Thymus (tissue), 14 donors: ENCODE measurements around the gene OSMR. TPM values are rescaled to one million over a fixed set of nuclear protein-coding genes. Genes with fewer than 3 reads are reported as not detected.

Experiments
- DNase-seq, 9 donors: peaks; one replicate each; pipeline ENCODE4 v3.0.0-alpha.2; 2013; ENCODE audit warnings: low spot score in 9 of 9, low read depth in 6 of 9, missing footprints in 1 of 9
- H3K27ac ChIP-seq, 2 donors: one replicate each; pipeline ENCODE4 v1.5.1; 2013; ENCODE audit warnings: control low read depth in 1 of 2, low read depth in 1 of 2, low read length in 1 of 2, mild to moderate bottlenecking in 1 of 2, moderate library complexity in 1 of 2
- H3K27me3 ChIP-seq, 2 donors: one replicate each; pipeline ENCODE4 v1.5.1; 2013; ENCODE audit warnings: low read length in 1 of 2; ENCODE audit not compliant: control insufficient read depth in 2 of 2, insufficient read depth in 1 of 2
- H3K36me3 ChIP-seq, 2 donors: one replicate each; pipeline ENCODE4 v1.5.1; 2013; ENCODE audit warnings: low read length in 1 of 2, mild to moderate bottlenecking in 1 of 2, moderate library complexity in 1 of 2; ENCODE audit not compliant: control insufficient read depth in 2 of 2, insufficient read depth in 2 of 2
- H3K4me1 ChIP-seq, 2 donors: one replicate each; pipeline ENCODE4 v1.5.1; 2013; ENCODE audit warnings: low read length in 2 of 2; ENCODE audit not compliant: control insufficient read depth in 2 of 2, insufficient read depth in 2 of 2
- H3K4me3 ChIP-seq, 2 donors: one replicate each; pipeline ENCODE4 v1.5.1; 2013; ENCODE audit warnings: low read length in 2 of 2, control low read depth in 1 of 2, mild to moderate bottlenecking in 1 of 2
- H3K9me3 ChIP-seq, 2 donors: one replicate each; pipeline ENCODE4 v1.5.1; 2013; ENCODE audit warnings: low read length in 1 of 2, mild to moderate bottlenecking in 1 of 2; ENCODE audit not compliant: control insufficient read depth in 2 of 2, insufficient read depth in 1 of 2
- WGBS: extraction: QIAGEN DNeasy Blood & Tissue Kit; methylation state at CpG from one replicate; pipeline ENCODE4 v1.1.7; 2013; 5-methylcytosine and 5-hydroxymethylcytosine counted together
- long read RNA-seq, 10 donors: transcript quantifications; one replicate each; lab custom pipeline, GENCODE V29; 2026
- polyA plus RNA-seq: library from polyadenylated mRNA; stranded (reverse); fragments of 200-250 nt; gene quantifications from one replicate; pipeline ENCODE4 v1.2.3, GENCODE V29; 2013
- total RNA-seq: library from RNA; stranded (reverse); fragments of 120-200 nt; gene quantifications from one replicate; pipeline ENCODE4 v1.2.4, GENCODE V29; 2013
- donor health status: healthy.

Gene OSMR
- total RNA-seq (7.6 TPM), polyA plus RNA-seq (32.0 TPM)
- long read RNA-seq, donor 1 = 0 reads
- long read RNA-seq, donor 2 = 0 reads
- long read RNA-seq, donor 3 = 0 reads
- long read RNA-seq, donor 4 = 0 reads
- long read RNA-seq, donor 5, full-length matches to known transcripts = 2 of 2 reads
- long read RNA-seq, donor 5, partial matches to known transcripts = 0 of 2 reads
- long read RNA-seq, donor 5, other reads (novel, unspliced or antisense) = 0 of 2 reads
- long read RNA-seq, donor 6, full-length matches to known transcripts = 1 of 1 reads
- long read RNA-seq, donor 6, partial matches to known transcripts = 0 of 1 reads
- long read RNA-seq, donor 6, other reads (novel, unspliced or antisense) = 0 of 1 reads
- long read RNA-seq, donor 7, partial matches to known transcripts = 5 of 5 reads
- long read RNA-seq, donor 7, other reads (novel, unspliced or antisense) = 0 of 5 reads
- long read RNA-seq, donor 8 = 0 reads
- long read RNA-seq, donor 9 = 0 reads
- long read RNA-seq, donor 10, full-length matches to known transcripts = 2 of 2 reads
- long read RNA-seq, donor 10, partial matches to known transcripts = 0 of 2 reads
- long read RNA-seq, donor 10, other reads (novel, unspliced or antisense) = 0 of 2 reads

DNA sequence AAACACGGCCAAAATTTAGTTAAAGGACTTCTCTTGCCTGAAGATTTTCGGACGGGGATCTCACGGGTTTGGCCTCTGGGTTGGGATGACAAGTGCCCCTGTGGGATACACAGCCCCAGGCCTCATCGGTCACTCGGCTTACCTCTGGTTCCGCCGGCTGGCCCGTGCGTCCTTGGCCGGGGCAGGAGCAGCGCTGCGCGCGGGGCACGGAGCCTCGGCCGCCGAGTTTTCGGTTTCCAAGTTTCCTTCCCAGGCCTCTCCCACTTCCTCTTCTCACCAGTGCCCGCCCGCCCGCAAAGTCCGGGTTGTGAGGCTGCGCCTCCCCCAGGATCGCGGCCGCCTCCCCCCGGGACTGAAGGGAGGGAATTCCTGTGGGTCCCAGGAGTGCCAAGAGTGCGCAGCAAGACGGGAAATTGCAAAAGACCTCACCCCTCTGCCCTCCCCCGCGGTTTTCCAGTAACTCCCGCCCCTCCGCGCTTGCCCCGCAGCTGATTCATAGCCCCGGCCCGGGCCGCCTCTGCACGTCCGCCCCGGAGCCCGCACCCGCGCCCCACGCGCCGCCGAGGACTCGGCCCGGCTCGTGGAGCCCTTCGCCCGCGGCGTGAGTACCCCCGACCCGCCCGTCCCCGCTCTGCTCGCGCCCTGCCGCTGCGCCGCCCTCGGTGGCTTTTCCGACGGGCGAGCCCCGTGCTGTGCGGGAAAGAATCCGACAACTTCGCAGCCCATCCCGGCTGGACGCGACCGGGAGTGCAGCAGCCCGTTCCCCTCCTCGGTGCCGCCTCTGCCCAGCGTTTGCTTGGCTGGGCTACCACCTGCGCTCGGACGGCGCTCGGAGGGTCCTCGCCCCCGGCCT, at the start of gene OSMR:
TSS of gene OSMR (plus strand) at position 487 of the 853 bp plus-strand sequence. CDS start 23,033 bp downstream, outside the sequence.
- no peaks in the 10 kb centered on the region for H3K4me1 ChIP-seq
- H3K36me3 ChIP-seq = no peaks in the 10 kb centered on the region
- peak within 1 kb of the TSS; percentile 68 to 80 for H3K27ac ChIP-seq
- peaks cover 23 to 54% of the 10 kb centered on the region in 2 donors for H3K27me3 ChIP-seq
- 3% methylated on average over 89 of the region's 89 CpGs for WGBS
- peak within 1 kb of the TSS; percentile 25 to 37 for H3K4me3 ChIP-seq
- no peaks in the 10 kb centered on the region for H3K9me3 ChIP-seq
- DNase-seq = peak in 3 of 9 donors; percentile 6 to 22 (median 8)

DNA sequence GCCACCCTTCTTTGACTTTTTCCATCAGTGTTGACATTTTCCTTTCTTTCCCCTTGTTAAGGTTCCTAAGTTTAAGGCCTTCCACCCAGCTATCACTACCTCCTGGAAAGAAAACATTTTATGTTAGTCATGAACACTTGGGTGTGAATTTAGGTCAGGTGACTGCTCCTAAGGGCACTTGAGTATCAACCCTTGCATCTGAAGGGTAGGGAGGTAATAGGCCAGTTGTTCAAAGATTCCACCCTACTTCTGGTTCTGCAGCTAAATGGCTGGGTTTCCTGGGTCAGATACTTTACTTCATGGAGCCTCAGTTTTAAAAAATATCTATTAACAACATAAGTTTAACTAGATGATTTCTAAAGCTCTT, 49.1 kb upstream of the OSMR start:
- H3K27me3 ChIP-seq = no peaks in the 10 kb centered on the region
- no peak overlapping the region for H3K4me3 ChIP-seq
- H3K4me1 ChIP-seq = peaks cover 0 to 3% of the 10 kb centered on the region in 2 donors
- H3K9me3 ChIP-seq = no peaks in the 10 kb centered on the region
- no peaks in the 10 kb centered on the region for H3K36me3 ChIP-seq
- DNase-seq = no peak
- peak overlapping the region; percentile 0 to 78 for H3K27ac ChIP-seq

DNA sequence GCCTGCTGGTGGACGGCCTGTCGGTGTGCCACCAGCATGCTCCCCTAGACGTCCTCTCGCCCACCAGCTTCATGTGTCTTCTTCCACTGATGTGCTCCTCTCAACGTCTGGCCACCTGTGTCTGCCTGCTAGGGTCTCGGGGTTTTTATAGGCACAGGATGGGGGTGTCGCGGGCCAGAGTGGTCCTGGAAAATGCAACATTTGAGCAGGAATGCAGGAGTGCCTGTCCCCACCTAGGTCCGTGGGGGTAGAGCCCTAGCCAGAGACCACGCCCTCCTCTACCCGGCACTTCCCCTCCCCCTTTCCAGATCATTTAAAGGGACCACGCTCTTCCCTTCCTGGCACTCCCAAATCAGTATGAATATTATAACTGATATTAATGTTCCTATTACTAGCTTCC, 48.0 kb upstream of the OSMR start:
- no peak overlapping the region for H3K27ac ChIP-seq
- 82% methylated on average over 12 of the region's 12 CpGs for WGBS
- H3K4me1 ChIP-seq = peaks cover 0 to 3% of the 10 kb centered on the region in 2 donors

DNA sequence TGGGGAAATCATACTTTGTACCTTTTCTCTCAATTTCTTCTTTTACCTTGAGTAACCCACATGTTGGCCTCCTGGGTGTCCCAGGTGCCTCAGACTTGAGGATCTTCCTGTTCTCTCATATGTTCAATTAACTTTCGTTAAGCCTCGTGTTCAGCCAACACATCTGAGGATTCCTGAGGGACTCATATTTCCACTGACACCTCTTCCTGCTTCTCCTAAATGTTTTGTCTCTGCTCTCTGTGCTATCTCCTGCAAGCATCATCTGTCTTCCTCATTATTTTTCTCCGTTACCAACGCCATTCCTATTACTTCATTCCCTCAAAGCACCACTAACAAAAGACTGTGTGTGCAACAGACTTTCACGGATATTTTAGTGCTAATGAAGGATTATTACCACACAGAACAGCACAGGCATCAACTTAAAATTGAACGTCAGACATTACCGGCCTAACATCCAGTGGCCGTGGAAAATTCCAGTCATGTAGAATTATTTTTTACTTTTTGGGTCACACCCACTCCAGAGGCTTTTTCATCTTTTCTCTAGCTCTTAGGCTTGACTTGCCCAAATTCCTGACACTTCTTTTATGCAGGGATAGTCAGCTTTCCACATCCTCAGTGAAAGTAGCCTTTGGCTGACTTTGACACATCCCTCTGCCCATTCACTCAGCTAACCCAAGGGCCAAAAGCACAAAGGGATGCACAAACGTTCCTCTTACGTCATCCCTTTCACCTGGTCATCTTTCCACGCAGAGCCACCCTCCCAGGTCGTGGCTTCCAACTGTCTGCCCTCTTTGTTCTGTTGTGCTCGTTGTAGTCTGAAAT, 46.0 kb upstream of the OSMR start:
- no peak overlapping the region for H3K4me3 ChIP-seq
- no peaks in the 10 kb centered on the region for H3K36me3 ChIP-seq
- no peaks in the 10 kb centered on the region for H3K9me3 ChIP-seq
- no peak overlapping the region for H3K27ac ChIP-seq
- 84% methylated on average over 13 of the region's 13 CpGs for WGBS
- H3K4me1 ChIP-seq = peaks cover 0 to 3% of the 10 kb centered on the region in 2 donors
- H3K27me3 ChIP-seq = no peaks in the 10 kb centered on the region
- DNase-seq = no peak

More for the DNA sequence above, 48.0 kb upstream of the OSMR start:
- no peaks in the 10 kb centered on the region for H3K36me3 ChIP-seq
- H3K27me3 ChIP-seq = no peaks in the 10 kb centered on the region
- no peak for DNase-seq
- H3K4me3 ChIP-seq = no peak overlapping the region
- H3K9me3 ChIP-seq = no peaks in the 10 kb centered on the region

DNA sequence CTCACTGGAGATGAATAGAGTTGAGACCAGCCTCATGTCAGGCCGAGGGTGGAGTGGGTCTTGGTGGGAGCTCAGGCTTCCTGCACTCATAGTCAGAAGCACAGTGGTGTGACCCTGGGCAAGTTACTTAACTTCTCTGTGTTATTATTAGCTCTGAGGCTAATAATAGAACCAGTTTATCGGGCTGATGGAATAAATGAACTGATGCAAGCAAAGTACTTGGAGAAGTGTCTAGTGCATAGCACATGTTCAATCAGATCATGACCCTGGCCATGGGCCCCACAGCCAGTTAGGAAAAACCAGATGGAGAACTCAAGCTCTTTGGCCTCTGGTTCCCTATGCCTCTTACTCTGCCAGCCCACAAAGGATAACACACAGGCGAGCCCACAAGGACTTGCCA, 45.3 kb upstream of the OSMR start:
- no peaks in the 10 kb centered on the region for H3K27me3 ChIP-seq
- 84% methylated on average over 3 of the region's 3 CpGs for WGBS
- no peak overlapping the region for H3K27ac ChIP-seq
- no peaks in the 10 kb centered on the region for H3K9me3 ChIP-seq
- DNase-seq = no peak
- no peaks in the 10 kb centered on the region for H3K36me3 ChIP-seq
- no peak overlapping the region for H3K4me3 ChIP-seq
- H3K4me1 ChIP-seq = peaks cover 0 to 3% of the 10 kb centered on the region in 2 donors

DNA sequence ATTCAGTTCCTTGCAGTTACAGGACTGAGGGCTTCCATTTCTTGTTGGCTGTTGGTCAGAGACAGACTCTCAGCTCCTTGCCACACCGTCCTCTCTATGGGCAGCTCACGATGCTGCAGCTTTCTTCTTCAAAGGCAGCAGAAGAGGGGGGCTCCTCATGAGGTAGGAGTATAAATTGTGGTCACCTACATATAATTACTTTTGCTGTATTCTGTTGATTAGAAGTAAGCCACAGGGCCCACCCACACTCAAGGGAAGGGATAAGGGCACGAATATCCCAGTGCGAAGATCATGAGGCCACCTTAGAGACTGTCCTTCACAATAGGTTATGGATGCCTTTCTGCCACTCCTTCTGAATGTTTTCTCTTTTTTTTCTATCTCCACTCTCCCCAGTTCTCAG, 43.7 kb upstream of the OSMR start:
- H3K36me3 ChIP-seq = no peaks in the 10 kb centered on the region
- H3K27ac ChIP-seq = no peak overlapping the region
- no peaks in the 10 kb centered on the region for H3K4me1 ChIP-seq
- no peaks in the 10 kb centered on the region for H3K27me3 ChIP-seq
- WGBS = 98% methylated on average over 4 of the region's 4 CpGs
- DNase-seq = no peak
- H3K9me3 ChIP-seq = no peaks in the 10 kb centered on the region
- H3K4me3 ChIP-seq = no peak overlapping the region

DNA sequence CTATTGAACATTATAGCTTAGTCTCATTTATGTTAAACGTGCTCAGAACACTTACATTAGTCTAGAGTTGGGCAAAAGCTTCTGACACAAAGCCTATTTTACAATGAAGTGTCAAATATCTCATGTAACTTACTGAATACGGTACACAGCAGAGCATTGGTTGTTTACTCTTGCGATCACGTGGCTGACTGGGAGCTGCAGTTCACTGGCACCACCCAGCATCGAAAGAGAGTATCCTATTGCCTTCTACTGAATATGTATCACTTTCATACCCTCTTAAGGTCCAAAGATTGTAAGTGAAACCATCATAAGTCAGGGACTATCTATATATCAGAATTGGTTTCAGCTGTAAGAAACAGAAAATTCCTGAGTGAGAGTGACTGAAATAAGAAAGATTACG, 42.6 kb upstream of the OSMR start:
- no peaks in the 10 kb centered on the region for H3K4me1 ChIP-seq
- no peaks in the 10 kb centered on the region for H3K9me3 ChIP-seq
- H3K27ac ChIP-seq = no peak overlapping the region
- no peak overlapping the region for H3K4me3 ChIP-seq
- 90% methylated on average over 6 of the region's 6 CpGs for WGBS
- H3K36me3 ChIP-seq = no peaks in the 10 kb centered on the region
- no peak for DNase-seq
- H3K27me3 ChIP-seq = no peaks in the 10 kb centered on the region

DNA sequence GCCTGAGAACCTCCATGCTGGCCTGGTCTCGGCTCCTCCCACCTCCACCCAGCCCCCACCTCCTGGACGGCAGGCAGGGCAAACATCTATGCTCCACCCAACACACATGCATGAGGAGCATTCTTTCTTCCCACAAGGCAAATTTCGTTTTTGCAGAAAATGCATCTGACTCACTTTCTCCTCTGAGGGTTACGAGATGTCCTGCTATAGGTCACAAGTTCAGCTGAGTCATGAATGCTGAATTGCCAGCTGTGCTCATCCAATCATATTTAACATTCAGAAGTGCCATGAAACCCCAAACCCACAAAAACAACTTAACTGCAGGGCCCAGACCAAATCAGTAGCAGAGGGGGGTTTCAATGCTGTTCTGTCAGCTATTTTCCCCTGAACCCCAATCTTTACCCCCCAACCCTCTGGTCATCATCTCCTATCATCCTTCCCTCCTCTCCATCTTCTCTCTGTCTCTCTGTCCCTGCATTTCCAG, 39.0 kb upstream of the OSMR start:
- Histone ChIP-seq H3K4me1 (peaks cover 2 to 4% of the 10 kb centered on the region in 2 donors), H3K9me3 (no peaks in the 10 kb centered on the region), H3K27me3 (peaks cover 0 to 7% of the 10 kb centered on the region in 2 donors), H3K36me3 (no peaks in the 10 kb centered on the region), H3K27ac (peak overlapping the region; percentile 27 to 72), H3K4me3 (no peak overlapping the region)
- DNase-seq = no peak
- WGBS = 50% methylated on average over 4 of the region's 4 CpGs
